Endometrium (tissue), 2 donors: ENCODE measurements around the gene UBXN7.
"Not testable (repeated sequence)": the region's sequence is repeated elsewhere in the genome, so short reads cannot be mapped to it uniquely, and the experiment has no call there.

Source experiments
- FAIRE-seq: peaks from 2 replicates; lab custom pipeline; 2012; peaks lifted over from hg19 to GRCh38; lab: Jason Lieb, UNC
- donor health status: control.
- donor health status: control.

Gene UBXN7

GRCh38 chr3:196414469-196414868 is 17.8 kb downstream of the UBXN7 start:
- no peak for FAIRE-seq

- FAIRE-seq = no peak
Observed at GRCh38 chr3:196412704-196413103, 19.5 kb downstream of the UBXN7 start.

- FAIRE-seq = no peak
Observed at GRCh38 chr3:196409409-196409808, 22.8 kb downstream of the UBXN7 start.

- FAIRE-seq = no peak
Observed at GRCh38 chr3:196408565-196409300, 23.5 kb downstream of the UBXN7 start.

- FAIRE-seq = no peak
Observed at GRCh38 chr3:196406811-196407470, 25.3 kb downstream of the UBXN7 start.

- FAIRE-seq = no peak
Observed at GRCh38 chr3:196400331-196400730, 31.9 kb downstream of the UBXN7 start.

GRCh38 chr3:196399485-196399945 is 32.7 kb downstream of the UBXN7 start:
- no peak for FAIRE-seq

GRCh38 chr3:196398782-196399181 is 33.4 kb downstream of the UBXN7 start:
- no peak for FAIRE-seq

- no peak for FAIRE-seq
Observed at GRCh38 chr3:196397941-196398340, 34.3 kb downstream of the UBXN7 start.

GRCh38 chr3:196390116-196390515 is 42.1 kb downstream of the UBXN7 start:
- no peak for FAIRE-seq

- FAIRE-seq = no peak
Observed at GRCh38 chr3:196388956-196389355, 43.3 kb downstream of the UBXN7 start.

GRCh38 chr3:196387941-196388340 is 44.3 kb downstream of the UBXN7 start:
- FAIRE-seq = not testable (repeated sequence)

GRCh38 chr3:196386797-196387196 is 45.4 kb downstream of the UBXN7 start:
- not testable (repeated sequence) for FAIRE-seq

GRCh38 chr3:196386034-196386433 is 46.2 kb downstream of the UBXN7 start:
- not testable (repeated sequence) for FAIRE-seq

- not testable (repeated sequence) for FAIRE-seq
Observed at GRCh38 chr3:196385446-196385845, 46.8 kb downstream of the UBXN7 start.

- FAIRE-seq = no peak
Observed at GRCh38 chr3:196378146-196378841, 53.9 kb downstream of the UBXN7 start.

- no peak for FAIRE-seq
Observed at GRCh38 chr3:196377321-196377720, 54.9 kb downstream of the UBXN7 start.

- no peak for FAIRE-seq
Observed at GRCh38 chr3:196365736-196366135, 66.5 kb downstream of the UBXN7 start.

- no peak for FAIRE-seq
Observed at GRCh38 chr3:196360586-196360985, 71.6 kb downstream of the UBXN7 start.

- FAIRE-seq = not testable (repeated sequence)
Observed at GRCh38 chr3:196358540-196358939, 73.7 kb downstream of the UBXN7 start.

GRCh38 chr3:196357905-196358304 is 74.3 kb downstream of the UBXN7 start:
- FAIRE-seq = no peak

GRCh38 chr3:196356556-196356955 is 75.7 kb downstream of the UBXN7 start:
- no peak for FAIRE-seq

- no peak for FAIRE-seq
Observed at GRCh38 chr3:196355668-196356067, 76.6 kb downstream of the UBXN7 start.
